ENCODE data around the gene PKP4. TPM values are rescaled to one million over a fixed set of nuclear protein-coding genes. Genes with fewer than 3 reads are reported as not detected.

The PKP4 gene
- total and polyA plus RNA-seq, 2 of the 8 experiments (the other 6 are each of a cell fraction or from before 2014, with no cell fraction given) = 48.2 to 88.0 TPM

- H2BK20ac ChIP-seq (ENCODE audit: low read length) = no peak overlapping the region
- no peak overlapping the region for H2AK5ac ChIP-seq (ENCODE audit: low read depth, low read length)
- no peak overlapping the region for H3K4me3 ChIP-seq (ENCODE audit: extremely low read depth in 1 of 4, insufficient read depth in 2 of 4, low read depth in 3 of 4, low read length in 4 of 4)
- no peak overlapping the region for H3K27ac ChIP-seq (ENCODE audit: low read depth, low read length)
- H3K23ac ChIP-seq (ENCODE audit: insufficient read length) = no peak overlapping the region
- no peak overlapping the region for H3K14ac ChIP-seq (ENCODE audit: insufficient read length)
- no peak overlapping the region for H2BK120ac ChIP-seq (replicated peaks; ENCODE audit: low read depth, low read length)
- no peak overlapping the region for H3K18ac ChIP-seq (ENCODE audit: extremely low read depth, low read length)
- 94% methylated on average over 3 of the region's 3 CpGs; no CpG with 5 or more reads in 1 of the 2 experiments for WGBS, 2 experiments (ENCODE audit: extremely low coverage in 1 of 2, insufficient coverage in 1 of 2, insufficient read length in 1 of 2, insufficient replicate concordance in 2 of 2, low coverage in 1 of 2, low lambda C conversion rate in 2 of 2, missing lambda C conversion rate in 1 of 2)
- no peak overlapping the region for H2BK15ac ChIP-seq (ENCODE audit: low read length)
- H4K8ac ChIP-seq (ENCODE audit: extremely low read depth, insufficient read depth, low read length) = no peak overlapping the region
- H3K36me3 ChIP-seq (ENCODE audit: control insufficient read depth in 2 of 4, insufficient read depth in 4 of 4, low read length in 3 of 4) = peaks cover 4 to 50% (median 8%) of the 10 kb centered on the region in 4 experiments; a peak in 7 of 8 replicates
- no peaks in the 10 kb centered on the region for H3K9me3 ChIP-seq (ENCODE audit: insufficient read depth in 2 of 2, low read depth in 1 of 2, low read length in 1 of 2)
- no peak overlapping the region for H3K9ac ChIP-seq (replicated peaks in 1 of 4; ENCODE audit: extremely low read depth in 1 of 4, low read depth in 3 of 4, low read length in 3 of 4)
- H4K5ac ChIP-seq (ENCODE audit: insufficient read length, low read depth, low read length) = no peak overlapping the region
- H2BK12ac ChIP-seq (ENCODE audit: low read depth, low read length) = no peak overlapping the region
- no peak for FAIRE-seq
- H3K79me1 ChIP-seq (ENCODE audit: low read depth, low read length) = no peaks in the 10 kb centered on the region
- H3K4me2 ChIP-seq (ENCODE audit: insufficient read depth in 1 of 2, low read depth in 2 of 2, low read length in 2 of 2) = no peak overlapping the region
- no peaks in the 10 kb centered on the region for H3K4me1 ChIP-seq (replicated peaks in 1 of 4; ENCODE audit: control insufficient read depth in 3 of 4, insufficient read depth in 4 of 4, low read length in 3 of 4)
- H2AFZ ChIP-seq (ENCODE audit: low read length) = no peak overlapping the region
- no peaks in the 10 kb centered on the region for H4K20me1 ChIP-seq (replicated peaks in 1 of 2; ENCODE audit: control insufficient read depth in 1 of 2, insufficient read depth in 2 of 2, low read length in 2 of 2)
- POLR2A ChIA-PET (ENCODE audit: partially characterized antibody) = no interaction called here
- no peak overlapping the region for H2BK5ac ChIP-seq (ENCODE audit: low read depth, low read length)
- no peak overlapping the region for H4K91ac ChIP-seq (replicated peaks; ENCODE audit: insufficient read length, low read length)
- CTCF ChIA-PET (ENCODE audit: partially characterized antibody) = interaction anchor here (0.9 to 1.9 kb wide), 2 partner anchors 35 to 117 kb away, joined by 3 to 6 read pairs; no protein-coding TSS in a partner anchor
- no peaks in the 10 kb centered on the region for H3K79me2 ChIP-seq (ENCODE audit: control insufficient read depth in 1 of 2, insufficient read depth in 2 of 2, low read length in 2 of 2)
- H3K56ac ChIP-seq (replicated peaks; ENCODE audit: insufficient read length, low read depth, low read length) = no peak overlapping the region
- DNase-seq (ENCODE audit: low read depth in 1 of 2, low spot score in 2 of 2) = no peak
- H3K23me2 ChIP-seq (ENCODE audit: low read depth, low read length) = no peaks in the 10 kb centered on the region
- H3K27me3 ChIP-seq (replicated peaks in 1 of 4; ENCODE audit: control insufficient read depth in 3 of 4, extremely low read depth in 1 of 4, insufficient read depth in 3 of 4, low read length in 3 of 4) = no peaks in the 10 kb centered on the region
- no peak overlapping the region for H3K4ac ChIP-seq (replicated peaks; ENCODE audit: insufficient read length, low read depth, low read length)
- TF ChIP-seq TCF12 (IDR thresholded peaks at IDR 0.05; ENCODE audit: low read depth, low read length) = no peak
- no peak for TF ChIP-seq SP1 (IDR thresholded peaks at IDR 0.05; ENCODE audit: low read depth, low read length)
- TF ChIP-seq CEBPB (IDR thresholded peaks at IDR 0.05; ENCODE audit: low read depth, low read length) = no peak
- no peak for TF ChIP-seq SIRT6 (IDR thresholded peaks at IDR 0.05; ENCODE audit: low read length)
- no peak for TF ChIP-seq TEAD4 (IDR thresholded peaks at IDR 0.05; ENCODE audit: low read depth, low read length)
- no peak for TF ChIP-seq RXRA (IDR thresholded peaks at IDR 0.05; ENCODE audit: insufficient read depth, low read depth, low read length)
- TF ChIP-seq SIX5 (IDR thresholded peaks at IDR 0.05; ENCODE audit: low read depth, low read length) = no peak
These were observed 179.3 kb downstream of the PKP4 start for GRCh38 chr2:158635961-158636601.
